A673 (cell line): ENCODE measurements around the gene SLC28A1. TPM values are rescaled to one million over a fixed set of nuclear protein-coding genes. Genes with fewer than 3 reads are reported as not detected.

Experiments
- BruUV-seq: library from RNA; stranded (reverse); fragments of 400-500 nt; replicated peaks from 2 replicates; lab custom pipeline; 2021; lab: Mats Ljungman, UMichigan
- CTCF ChIA-PET: fragments of 300-600 bp; sonication (Branson Sonifier 250); formaldehyde crosslinking; loops from one replicate; lab custom pipeline; 2022; ENCODE audit warnings: antibody characterized with exemption; lab: Charles Lee
- POLR2A ChIA-PET: fragments of 300-600 bp; sonication (Branson Sonifier 250); formaldehyde crosslinking; loops from one replicate; lab custom pipeline; 2022; ENCODE audit warnings: antibody characterized with exemption; ENCODE audit not compliant: low non-redundant PET; lab: Charles Lee
- DNase-seq: peaks from one replicate; pipeline ENCODE4 v3.0.0-alpha.2; 2015; ENCODE audit warnings: low spot score
- H3K27ac ChIP-seq: fragments of 200-600 bp; sonication (generic); 2 replicates; pipeline ENCODE4 v1.5.1; 2016; ENCODE audit warnings: mixed run types, low read depth, mild to moderate bottlenecking, mixed read lengths, antibody characterized with exemption, low read length; ENCODE audit not compliant: poor library complexity, severe bottlenecking
- H3K27me3 ChIP-seq: fragments of 200-600 bp; sonication (generic); replicated peaks from 2 replicates; pipeline ENCODE4 v1.6.1; 2017; ENCODE audit warnings: mixed run types, low read depth, mild to moderate bottlenecking, mixed read lengths, antibody characterized with exemption, low read length; ENCODE audit not compliant: insufficient read depth, poor library complexity
- H3K36me3 ChIP-seq: fragments of 200-600 bp; sonication (generic); 2 replicates; pipeline ENCODE4 v1.6.1; 2016; ENCODE audit warnings: mixed run types, mild to moderate bottlenecking, mixed read lengths, antibody characterized with exemption, low read length; ENCODE audit not compliant: insufficient read depth, poor library complexity, severe bottlenecking
- H3K4me1 ChIP-seq: fragments of 200-600 bp; sonication (generic); 2 replicates; pipeline ENCODE4 v1.6.1; 2017; ENCODE audit warnings: mixed run types, mild to moderate bottlenecking, mixed read lengths, antibody characterized with exemption, low read length; ENCODE audit not compliant: insufficient read depth, poor library complexity, severe bottlenecking
- H3K4me3 ChIP-seq: fragments of 200-600 bp; sonication (generic); 2 replicates; pipeline ENCODE4 v1.5.1; 2016; ENCODE audit warnings: low read depth, mixed run types, mild to moderate bottlenecking, mixed read lengths, low read length; ENCODE audit not compliant: poor library complexity, severe bottlenecking
- H3K9me3 ChIP-seq: fragments of 200-600 bp; sonication (generic); 2 replicates; pipeline ENCODE4 v1.6.1; 2016; ENCODE audit warnings: mixed run types, low read depth, mild to moderate bottlenecking, mixed read lengths, antibody characterized with exemption, low read length; ENCODE audit not compliant: poor library complexity, severe bottlenecking
- CTCF ChIP-seq: fragments of 300-800, 200-600 bp; sonication (generic); conservative IDR thresholded peaks from 2 replicates; pipeline ENCODE4 v1.5.1; 2017; ENCODE audit warnings: low read depth, mild to moderate bottlenecking, antibody characterized with exemption, low read length, moderate library complexity, mixed read lengths
- EZH2 ChIP-seq: fragments of 200-600 bp; sonication (generic); IDR thresholded peaks from 2 replicates; pipeline ENCODE4 v1.6.1; 2017; ENCODE audit warnings: borderline replicate concordance, low read depth, mild to moderate bottlenecking, mixed read lengths, antibody characterized with exemption, low read length; ENCODE audit not compliant: poor library complexity, severe bottlenecking
- intact Hi-C: fragments of 100-400 bp; cut with micrococcal nuclease; formaldehyde crosslinking; loops from one replicate; pipeline ENCODE4 v1.10.0; 2022; ENCODE audit not compliant: unreplicated experiment
- total RNA-seq: library from RNA; stranded (reverse); gene quantifications from 2 replicates; pipeline ENCODE4 v1.2.3, GENCODE V29; 2021

SLC28A1 gene
- total RNA-seq, 1 experiment from 2014 or later = not detected

- DNase-seq = no peak
- TF ChIP-seq EZH2 (no peak), CTCF (no peak)
- Histone ChIP-seq H3K27me3 (no peaks in the 10 kb centered on the region), H3K9me3 (no peaks in the 10 kb centered on the region), H3K4me1 (no peaks in the 10 kb centered on the region), H3K36me3 (no peaks in the 10 kb centered on the region), H3K4me3 (no peak overlapping the region), H3K27ac (no peak overlapping the region)
- BruUV-seq = no TSS peak
- intact Hi-C loops = no loop called here
- POLR2A ChIA-PET = no interaction called here
- CTCF ChIA-PET = no interaction called here
Measured at GRCh38 chr15:84836844-84837243, 47.6 kb upstream of the SLC28A1 start.

- Histone ChIP-seq H3K4me3 (no peak overlapping the region), H3K9me3 (no peaks in the 10 kb centered on the region), H3K27ac (no peak overlapping the region), H3K27me3 (no peaks in the 10 kb centered on the region), H3K4me1 (no peaks in the 10 kb centered on the region), H3K36me3 (no peaks in the 10 kb centered on the region)
- TF ChIP-seq EZH2 (no peak), CTCF (no peak)
- ChIA-PET CTCF (no interaction called here), POLR2A (no interaction called here)
- BruUV-seq = no TSS peak
- no peak for DNase-seq
- intact Hi-C loops = loop anchor here (10.0 kb wide), 1 partner anchor 205 kb away; no protein-coding TSS in a partner anchor
Measured at GRCh38 chr15:84839714-84840113, 44.7 kb upstream of the SLC28A1 start.

- intact Hi-C loops = loop anchor here (10.0 kb wide), 1 partner anchor 205 kb away; no protein-coding TSS in a partner anchor
Measured at GRCh38 chr15:84840255-84840654, 44.2 kb upstream of the SLC28A1 start.

More at GRCh38 chr15:84840255-84840654, 44.2 kb upstream of the SLC28A1 start:
- no peak overlapping the region for H3K4me3 ChIP-seq
- no peak for DNase-seq
- no peak overlapping the region for H3K27ac ChIP-seq
- BruUV-seq = no TSS peak
- no peaks in the 10 kb centered on the region for H3K9me3 ChIP-seq
- ChIA-PET POLR2A (no interaction called here), CTCF (no interaction called here)
- no peaks in the 10 kb centered on the region for H3K27me3 ChIP-seq
- H3K36me3 ChIP-seq = no peaks in the 10 kb centered on the region
- no peak for TF ChIP-seq EZH2
- TF ChIP-seq CTCF = no peak
- no peaks in the 10 kb centered on the region for H3K4me1 ChIP-seq
